ENCODE measurements around the gene GSTT4.

GSTT4 gene

DNA sequence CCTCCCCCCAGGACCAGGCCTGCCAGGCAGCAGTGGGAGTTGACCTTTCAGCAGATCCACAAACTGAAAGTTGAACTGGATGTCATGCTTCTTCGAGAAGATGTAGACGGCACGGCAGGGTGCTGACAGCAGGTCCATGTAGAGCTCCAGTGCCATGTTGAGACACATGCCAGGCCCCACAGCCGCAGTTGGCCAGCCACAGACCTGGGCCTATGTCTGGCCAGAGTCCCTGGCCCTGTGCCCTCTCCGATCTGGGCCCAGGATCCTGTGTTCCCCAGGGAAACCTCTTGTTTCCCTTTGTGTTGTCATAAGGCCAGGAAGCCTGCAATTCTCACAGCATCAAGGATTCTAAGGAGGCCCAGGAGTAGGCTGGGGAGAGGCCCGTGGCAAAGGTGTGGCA, at the start of gene GSTT4:
Gene GSTT4, minus strand, starts transcription at position 253 of the 400 bp plus-strand sequence. Its CDS starts 97 bp downstream, at position 156.
- peak within 1 kb of the TSS; percentile 49 for H3K27ac ChIP-seq
- TF ChIP-seq ZFX (IDR thresholded peaks at IDR 0.05): peak; percentile 62; the same call in 1 of the 2 replicates
- TF ChIP-seq, protein P1, sequence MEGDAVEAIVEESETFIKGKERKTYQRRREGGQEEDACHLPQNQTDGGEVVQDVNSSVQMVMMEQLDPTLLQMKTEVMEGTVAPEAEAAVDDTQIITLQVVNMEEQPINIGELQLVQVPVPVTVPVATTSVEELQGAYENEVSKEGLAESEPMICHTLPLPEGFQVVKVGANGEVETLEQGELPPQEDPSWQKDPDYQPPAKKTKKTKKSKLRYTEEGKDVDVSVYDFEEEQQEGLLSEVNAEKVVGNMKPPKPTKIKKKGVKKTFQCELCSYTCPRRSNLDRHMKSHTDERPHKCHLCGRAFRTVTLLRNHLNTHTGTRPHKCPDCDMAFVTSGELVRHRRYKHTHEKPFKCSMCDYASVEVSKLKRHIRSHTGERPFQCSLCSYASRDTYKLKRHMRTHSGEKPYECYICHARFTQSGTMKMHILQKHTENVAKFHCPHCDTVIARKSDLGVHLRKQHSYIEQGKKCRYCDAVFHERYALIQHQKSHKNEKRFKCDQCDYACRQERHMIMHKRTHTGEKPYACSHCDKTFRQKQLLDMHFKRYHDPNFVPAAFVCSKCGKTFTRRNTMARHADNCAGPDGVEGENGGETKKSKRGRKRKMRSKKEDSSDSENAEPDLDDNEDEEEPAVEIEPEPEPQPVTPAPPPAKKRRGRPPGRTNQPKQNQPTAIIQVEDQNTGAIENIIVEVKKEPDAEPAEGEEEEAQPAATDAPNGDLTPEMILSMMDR (conservative IDR thresholded peaks at IDR 0.05): no peak

DNA sequence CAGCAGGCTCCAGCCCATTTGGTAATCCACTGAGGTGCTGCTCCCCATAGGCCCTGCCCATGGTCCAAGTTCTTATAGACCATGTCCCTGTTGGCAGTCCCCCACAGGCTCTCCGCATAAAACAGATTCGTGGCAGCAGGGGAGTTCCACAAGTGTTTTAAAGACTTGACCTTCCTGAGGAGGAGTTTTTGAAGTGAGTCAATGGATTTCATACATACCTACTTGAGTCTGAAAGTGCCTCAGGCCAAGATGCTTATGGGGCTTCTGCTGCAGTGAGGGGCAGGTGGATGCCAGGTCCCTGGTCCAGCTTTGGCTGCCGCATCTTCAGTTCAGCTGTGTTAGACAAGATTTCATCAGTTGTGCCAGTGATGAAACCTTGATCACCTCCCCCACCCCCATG, 49.1 kb upstream of the GSTT4 start:
- H3K27ac ChIP-seq: no peak overlapping the region
- TF ChIP-seq, protein P1 (conservative IDR thresholded peaks at IDR 0.05): no peak
- no peak for TF ChIP-seq ZFX (IDR thresholded peaks at IDR 0.05)

DNA sequence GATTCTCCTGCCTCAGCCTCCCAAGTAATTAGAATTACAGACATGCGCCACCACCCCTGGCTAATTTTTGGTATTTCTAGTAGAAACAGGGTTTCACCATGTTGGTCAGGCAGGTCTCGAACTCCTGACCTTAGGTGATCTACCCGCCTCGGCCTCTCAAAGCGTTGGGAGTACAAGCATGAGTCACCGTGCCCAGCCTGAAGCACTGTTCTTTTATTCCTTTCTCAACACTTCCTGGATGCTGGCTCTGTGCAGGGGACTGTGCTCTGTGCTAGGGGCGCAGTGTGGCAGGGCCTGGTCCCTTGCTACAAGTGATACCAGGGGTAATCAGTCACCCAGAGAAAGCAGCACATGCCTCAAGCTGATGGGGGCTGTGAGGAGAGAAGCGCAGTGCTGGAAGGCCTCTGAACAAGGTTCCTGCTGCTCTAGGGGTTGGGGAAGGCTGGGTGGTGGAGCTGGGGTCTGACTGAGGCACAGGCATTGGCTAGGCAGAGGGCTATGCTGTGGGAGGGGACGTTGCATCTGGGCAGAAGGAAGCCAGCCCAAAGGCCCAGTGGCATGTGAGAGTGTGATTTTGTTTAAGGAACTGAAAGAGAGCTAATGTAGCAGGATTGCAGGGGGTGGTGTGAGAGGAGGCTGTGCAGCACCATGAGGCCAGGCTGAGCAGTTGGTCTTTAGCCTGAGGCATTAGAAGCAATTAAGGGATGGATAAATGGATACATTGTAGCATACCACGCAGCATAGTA, 48.4 kb upstream of the GSTT4 start:
- TF ChIP-seq, protein P1 (conservative IDR thresholded peaks at IDR 0.05): no peak
- no peak for TF ChIP-seq ZFX (IDR thresholded peaks at IDR 0.05)
- no peak overlapping the region for H3K27ac ChIP-seq

DNA sequence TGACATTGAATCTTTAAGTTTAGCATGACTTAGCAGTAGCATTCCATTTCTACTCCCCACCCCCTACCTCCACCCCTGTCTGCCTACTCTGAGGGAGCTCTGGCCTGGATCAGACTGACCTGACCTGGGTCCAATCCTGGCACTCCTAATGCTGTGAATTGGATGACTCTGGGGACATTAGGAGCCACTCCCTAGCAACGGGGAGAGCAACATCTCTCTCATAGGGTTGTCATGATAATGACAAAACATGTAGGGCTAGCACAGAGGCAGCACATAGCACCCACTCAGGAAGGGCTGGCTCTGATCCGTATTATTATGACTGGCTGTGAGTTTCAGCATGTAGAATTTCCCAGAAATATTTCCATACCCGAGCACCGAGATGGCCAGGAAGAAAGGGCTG, 46.3 kb upstream of the GSTT4 start:
- no peak overlapping the region for H3K27ac ChIP-seq
- TF ChIP-seq ZFX (IDR thresholded peaks at IDR 0.05): no peak
- TF ChIP-seq, protein P1 (conservative IDR thresholded peaks at IDR 0.05): no peak

DNA sequence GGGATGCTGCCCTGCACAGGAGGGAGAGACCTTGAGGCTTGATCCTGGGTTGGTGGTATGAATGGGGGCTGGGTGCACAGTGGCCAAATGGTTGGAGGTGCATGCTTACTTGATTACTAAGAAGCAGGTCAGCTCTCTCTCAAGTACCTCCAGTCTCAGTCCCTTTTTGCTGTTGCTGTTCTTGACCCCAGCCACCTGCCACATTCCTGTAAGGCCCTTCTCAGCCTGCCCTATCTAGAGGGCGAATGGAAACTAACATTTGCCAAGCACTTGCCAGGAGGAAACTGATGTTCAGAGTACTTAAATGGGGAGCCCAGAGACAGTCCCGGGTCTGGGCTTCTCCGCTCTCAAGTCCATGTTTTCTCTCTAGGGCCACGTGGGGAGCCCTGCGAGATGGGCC, 45.8 kb upstream of the GSTT4 start:
- TF ChIP-seq, protein P1 (conservative IDR thresholded peaks at IDR 0.05): no peak
- no peak for TF ChIP-seq ZFX (IDR thresholded peaks at IDR 0.05)
- no peak overlapping the region for H3K27ac ChIP-seq

DNA sequence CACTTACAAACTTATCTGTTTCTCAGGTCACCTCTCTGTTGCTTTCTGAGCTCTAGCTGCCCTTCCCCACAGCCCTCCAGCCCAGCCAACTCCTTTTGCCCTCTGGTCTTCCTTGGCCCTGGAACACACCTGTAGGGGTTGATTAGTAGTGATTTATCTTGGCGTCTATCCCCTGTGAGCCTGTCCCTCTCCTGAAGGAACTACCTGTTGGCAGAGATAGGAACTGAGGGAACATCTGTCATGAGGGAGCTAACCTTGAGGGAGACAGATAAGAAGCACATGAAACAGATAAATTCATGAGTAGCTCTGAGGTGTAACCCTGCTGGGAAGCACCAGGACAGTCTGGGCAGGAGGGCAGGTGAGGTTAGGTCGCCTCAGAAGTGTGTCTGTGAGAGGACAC, 44.7 kb upstream of the GSTT4 start:
- no peak overlapping the region for H3K27ac ChIP-seq
- TF ChIP-seq ZFX (IDR thresholded peaks at IDR 0.05): no peak
- TF ChIP-seq, protein P1 (conservative IDR thresholded peaks at IDR 0.05): no peak

DNA sequence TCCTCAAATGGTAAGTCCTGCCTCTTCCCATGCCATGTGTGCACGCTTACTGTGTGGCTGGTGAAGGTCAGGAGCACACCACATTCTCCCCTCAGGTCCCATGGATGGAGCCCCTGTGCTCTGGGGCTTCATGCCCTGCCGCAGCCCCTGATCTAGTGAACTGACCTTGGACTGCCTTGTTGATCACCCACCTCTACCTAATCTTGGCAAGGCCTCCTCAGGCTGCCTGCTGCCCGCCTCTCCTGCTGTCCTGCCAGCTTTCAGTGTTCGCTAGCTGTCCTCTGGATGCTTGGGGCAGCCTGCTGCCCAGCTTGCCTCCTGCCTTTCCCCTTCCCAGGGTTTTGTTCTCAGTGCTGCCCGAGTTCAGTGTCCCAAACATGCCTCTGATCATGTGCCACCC, 44.0 kb upstream of the GSTT4 start:
- no peak for TF ChIP-seq ZFX (IDR thresholded peaks at IDR 0.05)
- TF ChIP-seq, protein P1 (conservative IDR thresholded peaks at IDR 0.05): no peak
- H3K27ac ChIP-seq: no peak overlapping the region
